A549 treated with dexamethasone at 1 μM for 4 hours (cell line): ENCODE data around the gene SEPTIN5. TPM values are rescaled to one million over a fixed set of nuclear protein-coding genes. Genes with fewer than 3 reads are reported as not detected.

Experiments
- total RNA-seq: library from RNA; stranded (reverse); fragments of 200-300 nt; extraction: Qiagen RNA extraction; gene quantifications from 5 replicates; pipeline ENCODE4 v1.2.3, GENCODE V29; 2022

Gene SEPTIN5
- 9.3 to 11.0 TPM (median 9.9 TPM) in 5 replicates for total RNA-seq

GRCh38 chr22:19714312-19715187 lies at the start of gene SEPTIN5:
TSS of gene SEPTIN5 (plus strand) at chr22:19714503. CDS start at chr22:19714589, 86 bp downstream.

GRCh38 chr22:19723232-19723982 lies 9.1 kb downstream of the SEPTIN5 start, which contains the start of gene GP1BB:
TSS of gene GP1BB (plus strand) at chr22:19723539. CDS start at chr22:19723570, 31 bp downstream.

GRCh38 chr22:19760058-19760950 lies 46.0 kb downstream of the SEPTIN5 start, which contains the start of gene TBX1:
TSS of gene TBX1 (plus strand) at chr22:19760778. CDS start at chr22:19760844, 66 bp downstream.

Other genes starting within 250 kb of the SEPTIN5 start
- 88.7 to 103 TPM (median 97.2 TPM) in 5 replicates for gene UFD1, start 235.3 kb upstream of the SEPTIN5 start, total RNA-seq
- 22.7 to 25.4 TPM (median 24.0 TPM) in 5 replicates for gene CDC45, start 234.6 kb upstream of the SEPTIN5 start, total RNA-seq
- not detected in 5 replicates for gene CLDN5, start 190.1 kb upstream of the SEPTIN5 start, total RNA-seq
- gene GP1BB, start 9.0 kb downstream of the SEPTIN5 start, total RNA-seq = 0.79 to 2.1 TPM (median 1.8 TPM) in 5 replicates
- 2.0 to 5.2 TPM (median 4.1 TPM) in 5 replicates for gene TBX1, start 46.3 kb downstream of the SEPTIN5 start, total RNA-seq
- gene GNB1L, start 140.4 kb downstream of the SEPTIN5 start, total RNA-seq = 13.4 to 19.9 TPM (median 16.2 TPM) in 5 replicates
- 6.2 to 9.7 TPM (median 8.7 TPM) in 5 replicates for gene RTL10, start 140.4 kb downstream of the SEPTIN5 start, total RNA-seq
- 117 to 142 TPM (median 130 TPM) in 5 replicates for gene COMT, start 227.3 kb downstream of the SEPTIN5 start, total RNA-seq
- 30.3 to 38.5 TPM (median 32.5 TPM) in 5 replicates for gene TXNRD2, start 227.3 kb downstream of the SEPTIN5 start, total RNA-seq